Measurements from ENCODE around the gene VWA7.
"Not testable (repeated sequence)": the region's sequence is repeated elsewhere in the genome, so short reads cannot be mapped to it uniquely, and the experiment has no call there.

Gene VWA7

DNA sequence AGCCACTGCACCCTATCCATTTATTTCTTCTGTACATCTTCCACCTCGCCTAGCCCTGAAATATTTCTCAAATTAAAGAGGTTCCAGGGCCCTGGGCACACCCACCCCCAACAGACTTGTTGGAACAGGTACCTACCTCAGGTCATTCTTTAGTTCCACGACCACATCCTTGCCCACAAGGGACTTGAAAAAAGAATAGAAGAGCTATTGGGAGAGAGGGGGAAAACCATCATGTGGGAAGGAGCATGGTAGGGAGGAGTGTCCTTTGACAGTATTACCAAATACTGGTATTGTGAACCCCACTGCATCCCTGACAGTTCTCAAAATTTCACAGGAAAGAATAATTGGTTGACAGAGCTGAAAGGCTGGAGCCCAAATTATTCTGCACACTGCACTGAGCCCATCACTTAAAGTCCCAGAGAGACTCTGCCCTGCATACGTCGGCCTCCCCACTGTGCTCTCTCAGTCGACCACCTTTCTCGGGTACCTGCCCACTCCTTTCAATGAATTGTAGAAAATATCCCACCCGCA lies 28.9 kb upstream of the VWA7 start:
- Histone ChIP-seq H3K27me3 (ENCODE audit: insufficient read depth, low read length) (no peaks in the 10 kb centered on the region), H4K8ac (ENCODE audit: low read depth, low read length) (peak overlapping the region; percentile 83), H3K79me1 (ENCODE audit: low read length) (peaks cover 6% of the 10 kb centered on the region), H3K4me2 (ENCODE audit: low read length) (peak overlapping the region; percentile 88), H2BK120ac (ENCODE audit: insufficient read depth, low read length, poor library complexity) (no peak overlapping the region), H3K36me3 (ENCODE audit: control insufficient read depth in 1 of 2, insufficient read depth in 2 of 2, low read length in 2 of 2) (peaks cover 12 to 13% of the 10 kb centered on the region in 2 experiments), H3K9me3 (ENCODE audit: insufficient read depth, low read depth, low read length) (peaks cover 1% of the 10 kb centered on the region), H3K4ac (ENCODE audit: low read depth, low read length) (peak overlapping the region; percentile 25), H4K91ac (ENCODE audit: low read depth, low read length) (peak overlapping the region; percentile 52), H2AFZ (ENCODE audit: insufficient read depth, low read length, poor library complexity) (peak overlapping the region; percentile 6), H3K9ac (ENCODE audit: low read length) (peak overlapping the region; percentile 74), H3K4me3 (ENCODE audit: low read depth, low read length) (peak overlapping the region; percentile 77), H3K27ac (ENCODE audit: low read depth, low read length) (peak overlapping the region; percentile 77), H3K18ac (ENCODE audit: low read length) (peak overlapping the region; percentile 41), H3K79me2 (ENCODE audit: control insufficient read depth, insufficient read depth, low read length, poor library complexity) (peaks cover 5% of the 10 kb centered on the region), H2BK5ac (ENCODE audit: low read depth, low read length, poor library complexity) (peak overlapping the region; percentile 24), H2AK5ac (ENCODE audit: low read length) (no peak overlapping the region), H3K23ac (ENCODE audit: low read length) (no peak overlapping the region), H3K14ac (ENCODE audit: low read length) (peak overlapping the region; percentile 50), H4K12ac (ENCODE audit: low read depth, low read length) (no peak overlapping the region), H2BK12ac (ENCODE audit: low read length) (no peak overlapping the region), H3K4me1 (ENCODE audit: control insufficient read depth in 1 of 2, insufficient read depth in 2 of 2, low read length in 2 of 2) (peaks cover 0 to 3% of the 10 kb centered on the region in 2 experiments)
- no CpG with 5 or more reads among the region's 7 CpGs for WGBS (ENCODE audit: extremely low coverage, insufficient coverage, insufficient read length)
- DNase-seq: no peak

DNA sequence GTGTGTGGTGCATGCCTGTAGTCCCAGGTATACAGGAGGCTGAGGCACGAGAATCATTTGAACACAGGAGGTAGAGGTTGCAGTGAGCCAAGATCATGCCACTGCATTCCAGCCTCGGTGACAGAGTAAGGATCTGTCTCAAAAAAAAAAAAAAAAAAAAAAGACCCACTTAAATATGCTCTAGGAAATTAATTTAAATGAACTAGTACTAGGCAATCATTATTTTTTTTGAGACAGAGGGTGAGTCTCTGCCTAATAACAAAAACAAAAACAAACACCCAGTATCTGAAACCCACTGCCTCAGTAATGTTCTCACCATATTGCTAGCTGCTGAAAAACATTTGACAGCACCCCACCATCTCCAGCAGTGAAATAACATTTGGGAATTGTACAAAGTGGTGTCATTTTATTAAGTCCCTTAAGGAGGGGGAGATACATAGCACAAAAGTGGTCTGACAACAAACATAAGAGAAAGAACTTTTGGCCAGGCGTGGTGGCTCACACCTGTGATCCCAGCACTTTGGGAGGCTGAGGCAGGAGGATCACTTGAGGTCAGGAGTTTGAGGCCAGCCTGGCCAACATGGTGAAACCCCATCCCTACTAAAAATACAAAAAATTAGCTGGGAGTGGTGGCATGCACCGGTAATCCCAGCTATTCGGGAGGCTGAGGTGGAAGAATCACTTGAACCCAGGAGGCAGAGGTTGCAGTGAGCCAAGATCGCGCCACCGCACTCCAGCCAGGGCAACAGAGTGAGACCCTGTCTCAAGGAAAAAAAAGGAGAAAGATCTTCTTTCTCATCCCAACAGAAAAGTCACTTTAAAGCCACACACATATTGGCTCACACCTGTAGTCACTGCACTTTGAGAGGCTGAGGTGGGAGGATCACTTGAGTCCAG lies 24.2 kb upstream of the VWA7 start:
- no CpG with 5 or more reads among the region's 8 CpGs for WGBS (ENCODE audit: extremely low coverage, insufficient coverage, insufficient read length)
- not testable (repeated sequence) for H3K9ac ChIP-seq (ENCODE audit: low read length); H3K23ac ChIP-seq (ENCODE audit: low read length); H2AFZ ChIP-seq (ENCODE audit: insufficient read depth, low read length, poor library complexity); H4K8ac ChIP-seq (ENCODE audit: low read depth, low read length); DNase-seq; H2AK5ac ChIP-seq (ENCODE audit: low read length); H3K79me2 ChIP-seq (ENCODE audit: control insufficient read depth, insufficient read depth, low read length, poor library complexity); H3K18ac ChIP-seq (ENCODE audit: low read length); H3K4ac ChIP-seq (ENCODE audit: low read depth, low read length); H3K9me3 ChIP-seq (ENCODE audit: insufficient read depth, low read depth, low read length); H2BK12ac ChIP-seq (ENCODE audit: low read length); H4K12ac ChIP-seq (ENCODE audit: low read depth, low read length); H3K4me3 ChIP-seq (ENCODE audit: low read depth, low read length); H3K27me3 ChIP-seq (ENCODE audit: insufficient read depth, low read length); H3K79me1 ChIP-seq (ENCODE audit: low read length); H3K27ac ChIP-seq (ENCODE audit: low read depth, low read length); H3K4me1 ChIP-seq (ENCODE audit: control insufficient read depth in 1 of 2, insufficient read depth in 2 of 2, low read length in 2 of 2); H4K91ac ChIP-seq (ENCODE audit: low read depth, low read length); H3K4me2 ChIP-seq (ENCODE audit: low read length); H2BK5ac ChIP-seq (ENCODE audit: low read depth, low read length, poor library complexity); H3K14ac ChIP-seq (ENCODE audit: low read length); H2BK120ac ChIP-seq (ENCODE audit: insufficient read depth, low read length, poor library complexity)
- H3K36me3 ChIP-seq (ENCODE audit: control insufficient read depth in 1 of 2, insufficient read depth in 2 of 2, low read length in 2 of 2): peaks cover 16 to 19% of the 10 kb centered on the region in 2 experiments

DNA sequence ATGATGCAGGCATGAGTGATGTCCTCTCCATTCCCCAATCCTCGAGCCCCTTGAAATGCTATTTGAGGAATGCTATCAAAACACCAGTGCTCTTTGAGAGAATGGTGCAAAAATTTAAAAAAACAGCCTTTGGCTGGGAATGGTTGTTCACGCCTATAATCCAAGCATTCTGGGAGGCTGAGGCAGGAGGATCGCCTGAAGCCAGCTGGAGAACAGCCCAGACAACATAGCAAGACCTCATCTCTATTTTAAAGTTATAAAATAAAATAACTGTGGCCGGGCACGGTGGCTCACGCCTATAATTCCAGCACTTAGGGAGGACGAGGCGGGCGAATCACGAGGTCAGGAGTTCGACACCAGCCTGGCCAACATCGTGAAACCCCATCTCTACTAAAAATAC lies 22.7 kb upstream of the VWA7 start:
- no peak overlapping the region for H2AFZ ChIP-seq (ENCODE audit: insufficient read depth, low read length, poor library complexity)
- DNase-seq: peak in 1 of 2 donors; percentile 28
- H3K27ac ChIP-seq (ENCODE audit: low read depth, low read length): no peak overlapping the region
- H4K91ac ChIP-seq (ENCODE audit: low read depth, low read length): no peak overlapping the region
- H3K14ac ChIP-seq (ENCODE audit: low read length): no peak overlapping the region
- H3K79me1 ChIP-seq (ENCODE audit: low read length): peaks cover 8% of the 10 kb centered on the region
- H3K36me3 ChIP-seq (ENCODE audit: control insufficient read depth in 1 of 2, insufficient read depth in 2 of 2, low read length in 2 of 2): peaks cover 16 to 19% of the 10 kb centered on the region in 2 experiments
- no peak overlapping the region for H3K4me3 ChIP-seq (ENCODE audit: low read depth, low read length)
- H3K4me2 ChIP-seq (ENCODE audit: low read length): no peak overlapping the region
- peaks cover 9% of the 10 kb centered on the region for H3K79me2 ChIP-seq (ENCODE audit: control insufficient read depth, insufficient read depth, low read length, poor library complexity)
- WGBS (ENCODE audit: extremely low coverage, insufficient coverage, insufficient read length): no CpG with 5 or more reads among the region's 12 CpGs
- no peak overlapping the region for H4K8ac ChIP-seq (ENCODE audit: low read depth, low read length)
- H2BK12ac ChIP-seq (ENCODE audit: low read length): no peak overlapping the region
- H3K9ac ChIP-seq (ENCODE audit: low read length): no peak overlapping the region
- H2BK5ac ChIP-seq (ENCODE audit: low read depth, low read length, poor library complexity): no peak overlapping the region
- H3K9me3 ChIP-seq (ENCODE audit: insufficient read depth, low read depth, low read length): no peaks in the 10 kb centered on the region
- no peak overlapping the region for H3K23ac ChIP-seq (ENCODE audit: low read length)
- no peak overlapping the region for H2AK5ac ChIP-seq (ENCODE audit: low read length)
- no peak overlapping the region for H3K4ac ChIP-seq (ENCODE audit: low read depth, low read length)
- H3K27me3 ChIP-seq (ENCODE audit: insufficient read depth, low read length): no peaks in the 10 kb centered on the region
- H4K12ac ChIP-seq (ENCODE audit: low read depth, low read length): no peak overlapping the region
- no peak overlapping the region for H3K18ac ChIP-seq (ENCODE audit: low read length)
- no peak overlapping the region for H2BK120ac ChIP-seq (ENCODE audit: insufficient read depth, low read length, poor library complexity)
- no peaks in the 10 kb centered on the region for H3K4me1 ChIP-seq (ENCODE audit: control insufficient read depth in 1 of 2, insufficient read depth in 2 of 2, low read length in 2 of 2)

DNA sequence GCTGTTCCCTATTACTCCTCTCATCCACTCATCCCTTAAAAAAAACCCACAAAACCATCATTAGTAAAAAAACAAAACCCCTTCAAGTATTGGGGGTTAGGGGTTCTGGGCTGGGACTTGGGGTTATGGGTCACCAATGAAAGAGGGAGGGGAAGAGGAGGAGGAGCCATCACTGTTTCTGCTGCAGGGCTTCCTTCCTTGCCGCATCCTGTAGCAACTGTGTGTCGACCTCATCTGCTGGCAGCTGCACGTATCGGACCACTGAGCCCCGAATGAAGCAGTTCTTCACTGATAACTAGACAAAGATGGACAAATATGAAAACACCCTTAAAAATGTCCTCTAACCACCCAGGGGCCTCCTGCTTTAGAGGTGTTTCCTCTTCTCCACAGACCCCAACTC lies 20.5 kb upstream of the VWA7 start:
- no peaks in the 10 kb centered on the region for H3K9me3 ChIP-seq (ENCODE audit: insufficient read depth, low read depth, low read length)
- peaks cover under 1 to 4% of the 10 kb centered on the region in 2 experiments for H3K4me1 ChIP-seq (ENCODE audit: control insufficient read depth in 1 of 2, insufficient read depth in 2 of 2, low read length in 2 of 2)
- peaks cover 13% of the 10 kb centered on the region for H3K79me2 ChIP-seq (ENCODE audit: control insufficient read depth, insufficient read depth, low read length, poor library complexity)
- no peak overlapping the region for H2BK12ac ChIP-seq (ENCODE audit: low read length)
- peaks cover 10 to 14% of the 10 kb centered on the region in 2 experiments for H3K36me3 ChIP-seq (ENCODE audit: control insufficient read depth in 1 of 2, insufficient read depth in 2 of 2, low read length in 2 of 2)
- H3K14ac ChIP-seq (ENCODE audit: low read length): no peak overlapping the region
- no peak overlapping the region for H3K4ac ChIP-seq (ENCODE audit: low read depth, low read length)
- H3K4me3 ChIP-seq (ENCODE audit: low read depth, low read length): no peak overlapping the region
- no peak overlapping the region for H3K4me2 ChIP-seq (ENCODE audit: low read length)
- no peak overlapping the region for H2AK5ac ChIP-seq (ENCODE audit: low read length)
- H2BK120ac ChIP-seq (ENCODE audit: insufficient read depth, low read length, poor library complexity): no peak overlapping the region
- H3K9ac ChIP-seq (ENCODE audit: low read length): no peak overlapping the region
- no peak overlapping the region for H3K27ac ChIP-seq (ENCODE audit: low read depth, low read length)
- H3K79me1 ChIP-seq (ENCODE audit: low read length): peaks cover 11% of the 10 kb centered on the region
- H3K18ac ChIP-seq (ENCODE audit: low read length): no peak overlapping the region
- no peaks in the 10 kb centered on the region for H3K27me3 ChIP-seq (ENCODE audit: insufficient read depth, low read length)
- no peak overlapping the region for H4K91ac ChIP-seq (ENCODE audit: low read depth, low read length)
- WGBS (ENCODE audit: extremely low coverage, insufficient coverage, insufficient read length): no CpG with 5 or more reads among the region's 5 CpGs
- H4K8ac ChIP-seq (ENCODE audit: low read depth, low read length): no peak overlapping the region
- DNase-seq: no peak
- H2BK5ac ChIP-seq (ENCODE audit: low read depth, low read length, poor library complexity): no peak overlapping the region
- H3K23ac ChIP-seq (ENCODE audit: low read length): no peak overlapping the region
- H2AFZ ChIP-seq (ENCODE audit: insufficient read depth, low read length, poor library complexity): no peak overlapping the region
- H4K12ac ChIP-seq (ENCODE audit: low read depth, low read length): no peak overlapping the region
